GM12874 (cell line): ENCODE measurements around the gene MTMR3.

Experiments used
- TF ChIP-seq, protein P1 (sequence below): IDR thresholded peaks from 2 replicates; pipeline ENCODE4 v1.5.1; 2011; ENCODE audit warnings: low read depth, mild to moderate bottlenecking, control low read depth, low read length, moderate library complexity; ENCODE audit not compliant: insufficient read depth

MTMR3 gene

DNA sequence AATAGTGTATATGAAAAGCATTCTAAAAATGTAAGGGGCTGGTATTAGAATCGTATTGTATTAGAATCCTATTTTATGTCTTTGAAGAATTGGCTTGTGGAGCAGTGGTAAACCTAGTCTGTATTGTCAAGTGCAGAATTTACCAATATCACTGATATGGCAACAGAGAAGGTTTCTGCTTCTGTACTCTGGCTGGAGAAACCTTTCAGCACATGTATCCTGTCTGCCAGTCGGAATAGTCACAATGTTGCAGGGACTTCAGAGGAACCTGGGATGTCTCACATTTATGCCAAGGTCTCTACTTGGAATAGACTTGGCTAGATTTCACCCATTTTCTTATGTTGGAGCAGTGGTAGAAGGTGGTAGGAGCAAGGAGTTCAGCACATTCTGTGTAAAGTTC, 4.4 kb downstream of the MTMR3 start:
- TF ChIP-seq, protein P1, sequence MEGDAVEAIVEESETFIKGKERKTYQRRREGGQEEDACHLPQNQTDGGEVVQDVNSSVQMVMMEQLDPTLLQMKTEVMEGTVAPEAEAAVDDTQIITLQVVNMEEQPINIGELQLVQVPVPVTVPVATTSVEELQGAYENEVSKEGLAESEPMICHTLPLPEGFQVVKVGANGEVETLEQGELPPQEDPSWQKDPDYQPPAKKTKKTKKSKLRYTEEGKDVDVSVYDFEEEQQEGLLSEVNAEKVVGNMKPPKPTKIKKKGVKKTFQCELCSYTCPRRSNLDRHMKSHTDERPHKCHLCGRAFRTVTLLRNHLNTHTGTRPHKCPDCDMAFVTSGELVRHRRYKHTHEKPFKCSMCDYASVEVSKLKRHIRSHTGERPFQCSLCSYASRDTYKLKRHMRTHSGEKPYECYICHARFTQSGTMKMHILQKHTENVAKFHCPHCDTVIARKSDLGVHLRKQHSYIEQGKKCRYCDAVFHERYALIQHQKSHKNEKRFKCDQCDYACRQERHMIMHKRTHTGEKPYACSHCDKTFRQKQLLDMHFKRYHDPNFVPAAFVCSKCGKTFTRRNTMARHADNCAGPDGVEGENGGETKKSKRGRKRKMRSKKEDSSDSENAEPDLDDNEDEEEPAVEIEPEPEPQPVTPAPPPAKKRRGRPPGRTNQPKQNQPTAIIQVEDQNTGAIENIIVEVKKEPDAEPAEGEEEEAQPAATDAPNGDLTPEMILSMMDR, result no peak

DNA sequence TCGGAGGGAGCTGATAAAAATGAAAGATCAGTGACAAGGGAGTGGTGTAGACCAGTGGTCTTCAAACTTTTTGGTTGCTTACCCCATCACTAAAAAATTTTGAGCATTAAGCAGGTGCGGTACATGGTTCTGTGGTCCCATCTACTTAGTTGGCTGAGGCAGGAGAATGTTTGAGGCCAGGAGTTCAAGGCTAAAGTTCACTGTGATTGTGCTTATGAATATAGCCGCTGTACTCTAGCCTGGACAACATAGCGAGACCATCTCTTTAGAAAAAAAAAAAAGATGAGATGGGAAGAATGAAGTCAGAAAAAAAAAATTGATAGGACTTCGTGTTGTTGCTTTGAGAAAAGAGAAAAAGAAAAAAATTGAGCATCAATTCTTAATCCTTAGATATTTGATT, 7.8 kb downstream of the MTMR3 start:
- TF ChIP-seq, protein P1, result no peak

DNA sequence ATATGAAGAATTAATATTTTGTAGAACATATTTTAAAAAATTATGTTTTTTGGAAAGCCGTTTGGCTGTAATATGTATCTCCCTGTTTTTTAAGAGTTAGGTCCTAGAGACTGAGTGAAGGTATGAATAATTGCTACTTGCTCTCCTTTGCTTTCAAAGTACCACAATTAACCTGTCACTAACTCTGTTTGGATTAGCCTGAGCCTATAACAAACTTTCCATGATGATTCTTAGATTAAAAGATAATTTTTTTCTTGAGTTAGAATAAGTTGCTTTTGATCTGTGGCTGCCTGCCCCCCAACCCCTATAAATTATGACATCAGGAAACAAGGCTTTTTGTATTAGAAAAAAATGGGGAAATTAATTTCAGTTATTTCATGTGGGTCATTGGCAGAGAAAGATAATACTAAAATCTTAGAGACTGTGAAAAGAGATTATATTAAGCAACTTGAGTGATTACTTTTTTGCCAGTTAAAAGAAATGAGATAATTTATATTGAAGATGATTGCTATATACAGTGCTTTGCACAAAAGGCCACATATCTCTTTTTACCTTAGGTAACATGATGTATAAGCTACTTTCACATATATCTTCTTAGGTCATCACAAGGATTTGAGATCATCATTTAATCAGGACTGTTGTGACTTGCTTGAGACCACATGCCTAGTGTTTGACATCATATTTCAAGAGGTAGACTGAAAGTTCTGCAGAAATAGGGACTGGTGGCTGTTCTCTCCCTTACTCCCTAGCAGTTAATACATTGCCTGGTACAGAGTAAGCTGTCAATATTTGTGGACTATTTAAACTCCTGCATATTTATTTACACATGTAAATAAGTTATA, 9.6 kb downstream of the MTMR3 start:
- TF ChIP-seq, protein P1, result no peak

DNA sequence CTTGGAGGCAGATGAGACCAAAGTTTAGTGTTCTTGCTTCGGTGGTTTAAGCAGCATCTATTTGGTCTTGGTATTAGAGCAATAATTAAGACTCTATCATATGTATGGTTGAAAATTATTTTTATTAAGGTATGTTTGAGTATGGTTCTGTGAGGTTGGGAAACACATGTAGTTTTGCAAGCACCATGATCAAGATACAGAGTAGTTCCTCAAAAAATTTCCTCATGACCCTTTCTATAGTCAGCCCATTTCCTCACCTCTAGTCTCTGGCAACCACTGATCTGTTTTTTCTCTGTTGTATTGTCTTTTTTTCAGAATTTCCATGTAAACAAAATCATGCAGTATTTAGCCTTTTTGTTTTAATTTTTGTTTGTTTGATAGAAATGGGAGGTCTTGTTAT, 18.4 kb downstream of the MTMR3 start:
- TF ChIP-seq, protein P1, result no peak

DNA sequence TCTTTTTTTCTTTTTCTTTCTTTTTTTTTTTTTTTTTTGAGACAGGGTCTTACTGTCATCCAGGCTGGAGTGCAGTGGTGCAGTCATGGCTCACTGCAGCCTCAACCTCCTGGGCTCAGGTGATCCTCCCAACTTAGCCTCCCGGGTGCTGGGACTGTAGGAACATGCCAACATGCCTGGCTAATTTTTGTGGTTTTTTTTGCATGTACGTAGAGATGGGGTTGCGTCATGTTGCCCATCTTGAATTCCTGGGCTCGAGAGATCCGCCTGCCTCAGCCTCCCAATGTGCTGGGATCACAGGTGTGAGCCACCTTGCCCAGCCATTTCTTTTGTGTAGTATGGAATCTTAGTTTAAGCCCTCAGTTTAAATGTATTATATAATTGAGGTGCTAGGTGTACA, 20.4 kb downstream of the MTMR3 start:
- TF ChIP-seq, protein P1, result no peak

DNA sequence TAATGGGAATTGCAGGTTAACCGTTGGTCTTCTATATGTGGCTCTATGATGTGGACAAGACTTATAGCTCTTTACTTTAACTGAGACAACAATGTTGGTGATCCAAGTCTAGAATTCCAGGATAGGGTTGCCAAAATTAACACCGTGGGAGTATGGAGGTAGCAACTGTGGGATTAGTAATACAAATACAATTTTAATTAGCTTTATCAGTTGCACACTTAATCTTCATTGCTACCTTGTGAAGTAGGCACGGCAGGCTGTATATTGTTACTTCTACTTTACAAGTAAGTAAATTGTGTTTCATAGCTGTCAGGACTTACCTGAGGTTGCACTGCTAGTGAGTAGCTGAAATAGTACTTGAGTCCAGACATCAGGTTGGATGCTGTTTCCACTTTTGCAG, 21.0 kb downstream of the MTMR3 start:
- TF ChIP-seq, protein P1, result no peak

DNA sequence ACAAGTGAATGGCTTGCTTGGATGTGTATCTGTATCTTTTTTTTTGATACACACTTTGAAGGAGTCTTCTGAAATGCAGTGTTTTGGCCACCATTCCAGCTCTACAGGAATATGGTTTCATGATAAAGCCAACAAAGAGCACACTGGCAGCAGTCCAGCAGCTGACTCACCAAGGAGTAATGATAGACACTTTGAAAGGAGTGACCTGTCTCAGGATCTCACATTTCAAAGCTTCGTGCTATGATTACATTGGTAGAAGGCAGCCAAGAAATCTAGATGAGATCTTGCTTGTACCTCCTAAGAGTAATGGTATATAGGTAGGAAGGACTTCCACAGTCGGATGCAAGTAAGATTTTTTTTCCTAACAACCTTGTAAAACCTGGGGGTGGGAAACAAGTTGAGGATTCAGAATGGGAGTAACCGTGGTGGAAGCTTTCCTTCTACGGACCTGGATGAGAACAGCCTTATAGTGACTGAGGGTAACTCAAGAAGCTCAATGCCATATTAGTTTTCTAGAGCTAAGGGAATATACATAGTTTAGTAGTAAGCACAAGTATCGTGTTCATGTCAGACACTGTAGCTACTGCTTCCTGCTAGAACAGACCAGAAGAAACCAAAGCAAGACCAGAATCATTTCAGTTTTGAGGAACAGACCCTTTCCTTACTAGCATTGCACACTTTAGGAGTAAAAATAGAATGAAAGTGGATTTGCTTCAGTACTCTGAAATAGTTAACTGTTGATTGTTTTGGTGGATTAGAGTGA, 25.0 kb downstream of the MTMR3 start:
- TF ChIP-seq, protein P1, result no peak
